Epidermal melanocyte (primary cell): ENCODE measurements around the gene LRRC28.
A peak's percentile ranks its signal among the peaks of the same experiment; 100 is the strongest.
"Not testable (repeated sequence)": the region's sequence is repeated elsewhere in the genome, so short reads cannot be mapped to it uniquely, and the experiment has no call there.

Experiments
- DNase-seq: peaks from one replicate; pipeline ENCODE4 v3.0.0; 2011; ENCODE audit warnings: low spot score; ENCODE audit not compliant: insufficient read length

The LRRC28 gene

GRCh38 chr15:99250857-99251841 is at the start of gene LRRC28:
Gene LRRC28 (plus strand): TSS chr15:99251481. CDS start chr15:99255958, 4,477 bp downstream.
- peak; percentile 73 for DNase-seq

- no peak for DNase-seq
Observed at GRCh38 chr15:99202176-99202552, 49.1 kb upstream of the LRRC28 start.

GRCh38 chr15:99207672-99208071 is 43.6 kb upstream of the LRRC28 start:
- no peak for DNase-seq

- DNase-seq: no peak
Observed at GRCh38 chr15:99209326-99209725, 42.0 kb upstream of the LRRC28 start.

- no peak for DNase-seq
Observed at GRCh38 chr15:99210334-99210733, 40.9 kb upstream of the LRRC28 start.

GRCh38 chr15:99211926-99212325 is 39.4 kb upstream of the LRRC28 start:
- DNase-seq: no peak

- DNase-seq: no peak
Observed at GRCh38 chr15:99212406-99212805, 38.9 kb upstream of the LRRC28 start.

GRCh38 chr15:99213187-99213811 is 38.0 kb upstream of the LRRC28 start:
- DNase-seq: peak; percentile 39

- no peak for DNase-seq
Observed at GRCh38 chr15:99224372-99225214, 26.7 kb upstream of the LRRC28 start.

- no peak for DNase-seq
Observed at GRCh38 chr15:99226802-99227201, 24.5 kb upstream of the LRRC28 start.

GRCh38 chr15:99228120-99228770 is 23.0 kb upstream of the LRRC28 start:
- DNase-seq: no peak

GRCh38 chr15:99230867-99231266 is 20.4 kb upstream of the LRRC28 start:
- no peak for DNase-seq

GRCh38 chr15:99232740-99233139 is 18.5 kb upstream of the LRRC28 start:
- DNase-seq: no peak

GRCh38 chr15:99234160-99234559 is 17.1 kb upstream of the LRRC28 start:
- not testable (repeated sequence) for DNase-seq

- DNase-seq: no peak
Observed at GRCh38 chr15:99238849-99239248, 12.4 kb upstream of the LRRC28 start.

- no peak for DNase-seq
Observed at GRCh38 chr15:99239545-99240198, 11.6 kb upstream of the LRRC28 start.

- DNase-seq: no peak
Observed at GRCh38 chr15:99241752-99242151, 9.5 kb upstream of the LRRC28 start.

- no peak for DNase-seq
Observed at GRCh38 chr15:99244306-99244705, 7.0 kb upstream of the LRRC28 start.

GRCh38 chr15:99247062-99247461 is 4.2 kb upstream of the LRRC28 start:
- DNase-seq: no peak

- DNase-seq: no peak
Observed at GRCh38 chr15:99248000-99248715, 3.1 kb upstream of the LRRC28 start.
